ENCODE measurements around the gene RCOR1.

The RCOR1 gene

DNA sequence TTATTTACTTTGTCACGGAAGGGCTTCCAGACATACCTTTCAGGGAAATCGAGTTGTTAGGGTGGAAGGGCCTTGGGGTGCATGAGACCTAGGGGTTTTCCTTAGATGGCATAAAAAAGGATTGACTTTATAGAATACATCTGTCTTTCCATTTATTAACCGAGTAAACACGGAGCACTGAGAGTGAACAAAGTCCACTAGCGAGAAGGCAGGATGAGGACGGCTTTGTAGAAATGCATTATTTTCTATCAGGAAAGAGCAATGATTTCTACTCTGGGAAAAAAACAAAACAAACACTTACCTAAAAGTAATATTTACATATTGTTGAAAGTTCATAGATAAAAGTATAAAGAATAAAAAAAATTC, 91.8 kb downstream of the RCOR1 start:
- H3K4me3 ChIP-seq (ENCODE audit: low read depth, low read length) = no peak overlapping the region
- in situ Hi-C loops (cut with HindIII; ENCODE audit: low sequenced_read_pairs) = no loop called here
- no peak for DNase-seq (ENCODE audit: low read depth, low spot score)
- TF ChIP-seq CTCF (IDR thresholded peaks at IDR 0.05; ENCODE audit: low read depth, low read length) = no peak

- TF ChIP-seq CTCF (IDR thresholded peaks at IDR 0.05; ENCODE audit: low read depth, low read length) = no peak
- in situ Hi-C loops (cut with HindIII; ENCODE audit: low sequenced_read_pairs) = no loop called here
- no peak for DNase-seq (ENCODE audit: low read depth, low spot score)
- no peak overlapping the region for H3K4me3 ChIP-seq (ENCODE audit: low read depth, low read length)
These were observed 93.8 kb downstream of the RCOR1 start for GRCh38 chr14:102686196-102686801.

GRCh38 chr14:102688290-102688689, 95.8 kb downstream of the RCOR1 start:
- in situ Hi-C loops (cut with HindIII; ENCODE audit: low sequenced_read_pairs) = no loop called here
- TF ChIP-seq CTCF (IDR thresholded peaks at IDR 0.05; ENCODE audit: low read depth, low read length) = no peak
- no peak for DNase-seq (ENCODE audit: low read depth, low spot score)
- H3K4me3 ChIP-seq (ENCODE audit: low read depth, low read length) = no peak overlapping the region

DNA sequence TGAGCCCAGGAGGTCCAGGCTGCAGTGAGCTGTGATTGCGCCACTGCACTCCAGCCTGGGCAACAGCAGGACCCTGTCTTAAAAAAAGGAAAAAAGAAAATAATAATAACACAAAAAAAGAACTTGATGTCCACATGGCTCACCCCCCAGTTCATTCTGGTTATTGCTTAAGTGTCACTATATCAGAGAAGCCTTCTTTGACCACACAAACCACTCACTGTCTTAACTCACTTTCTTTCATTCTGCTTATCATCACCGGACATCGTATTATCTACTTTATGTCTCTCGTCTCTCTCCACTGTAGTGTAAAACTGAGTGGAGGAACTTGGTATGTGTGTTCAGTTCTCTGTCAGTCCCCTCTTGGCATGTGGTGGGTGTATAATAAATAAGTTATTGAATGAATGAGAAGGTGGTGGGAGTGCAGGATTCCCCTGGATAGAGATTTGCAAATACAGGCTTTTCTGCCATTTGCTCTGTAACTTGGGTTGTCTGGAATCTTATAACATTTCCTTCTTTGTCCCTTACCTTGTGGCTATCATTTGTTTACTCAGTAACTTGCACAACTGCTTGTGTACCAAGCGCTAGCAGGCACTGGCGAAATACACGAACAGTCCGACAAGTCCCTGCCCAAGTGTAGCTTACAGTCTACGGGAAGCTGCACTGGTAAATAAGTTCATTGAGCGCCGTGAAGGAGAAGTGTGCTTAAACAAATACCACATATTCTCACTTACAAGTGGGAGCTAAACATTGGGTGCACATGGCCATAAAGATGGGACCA, 98.2 kb downstream of the RCOR1 start:
- H3K4me3 ChIP-seq (ENCODE audit: low read depth, low read length) = no peak overlapping the region
- in situ Hi-C loops (cut with HindIII; ENCODE audit: low sequenced_read_pairs) = no loop called here
- DNase-seq (ENCODE audit: low read depth, low spot score) = no peak
- no peak for TF ChIP-seq CTCF (IDR thresholded peaks at IDR 0.05; ENCODE audit: low read depth, low read length)

GRCh38 chr14:102691763-102692162, 99.3 kb downstream of the RCOR1 start:
- DNase-seq (ENCODE audit: low read depth, low spot score) = no peak
- TF ChIP-seq CTCF (IDR thresholded peaks at IDR 0.05; ENCODE audit: low read depth, low read length) = no peak
- H3K4me3 ChIP-seq (ENCODE audit: low read depth, low read length) = no peak overlapping the region
- in situ Hi-C loops (cut with HindIII; ENCODE audit: low sequenced_read_pairs) = no loop called here

- in situ Hi-C loops (cut with HindIII; ENCODE audit: low sequenced_read_pairs) = no loop called here
- TF ChIP-seq CTCF (IDR thresholded peaks at IDR 0.05; ENCODE audit: low read depth, low read length) = no peak
- H3K4me3 ChIP-seq (ENCODE audit: low read depth, low read length) = no peak overlapping the region
- no peak for DNase-seq (ENCODE audit: low read depth, low spot score)
These were observed 99.9 kb downstream of the RCOR1 start for GRCh38 chr14:102692334-102692733.
